Heart left ventricle (tissue), 13 donors: ENCODE measurements around the gene ACOD1.

ENCODE experiments used
- POLR2A ChIP-seq, 2 donors: fragments of 450-650 bp; IDR thresholded peaks; one replicate each; pipeline ENCODE4 v1.6.1; 2017; ENCODE audit warnings: antibody characterized with exemption in 2 of 2, mild to moderate bottlenecking in 2 of 2, moderate library complexity in 2 of 2
- TF ChIP-seq, protein P1 (sequence below), 12 donors: fragments of 200-600 bp; sonication (generic) in 4 of 12; IDR thresholded peaks; one replicate each; pipeline versions ENCODE4 v1.5.0 to v1.8.0; 2018 to 2022; ENCODE audit warnings: antibody characterized with exemption in 12 of 12, mild to moderate bottlenecking in 5 of 12
- donor health status: ischemic (EF 13 %, LVEDD 7.1; RV severe dilation, severe dysfunction).
- donor health status: DM: no; HTN: yes; CAD: no.
- donor health status: DM: no; HTN: no; CAD: no.
- donor health status: ischemic (EF 25% LVEDD 6.9; RV normal size, moderate dysfunction).
- donor health status: ischemic (EF 25% LVEDD 5.7; RV mildly dilated, moderate dysfunction).
- donor health status: ischemic (EF 35%, LVEDD 5.7; RV mildly dilated, moderate dysfunction).
- donor health status: nonischemic (EF 11% LVEDD 7.7; RV severe dilation, severe dysfunction).
- donor health status: DM: yes; HTN: yes; CAD: no.
- donor health status: PGD.
- donor health status: ischemic (EF 29% LVEDD 5.4; RV normal size, mild dysfunction).
- donor health status: nonischemic (EF 23%, LVEDD 6.1; RV moderate dilation, normal function).

DNA sequence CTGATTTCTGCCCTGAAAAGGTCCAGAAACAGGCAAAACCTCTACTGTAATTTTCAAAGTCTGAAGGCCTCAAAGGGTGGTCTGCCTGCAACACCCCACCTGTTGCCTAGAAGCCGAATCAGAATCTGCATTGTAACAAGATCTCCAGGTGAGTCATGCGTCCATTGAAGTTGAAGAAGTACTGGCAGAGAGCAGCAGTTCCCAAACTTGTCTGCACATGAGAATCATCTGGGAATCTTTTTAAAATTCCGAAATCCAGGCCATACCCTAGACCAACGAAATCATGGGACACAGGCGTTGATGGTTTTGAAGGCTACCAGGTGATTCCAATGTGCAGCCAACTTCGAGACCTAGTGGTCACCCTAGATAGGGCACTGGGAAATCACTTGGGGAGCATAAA lies 27.6 kb downstream of the ACOD1 start:
- TF ChIP-seq POLR2A (IDR thresholded peaks at IDR 0.05), result no peak
- TF ChIP-seq, protein P1, sequence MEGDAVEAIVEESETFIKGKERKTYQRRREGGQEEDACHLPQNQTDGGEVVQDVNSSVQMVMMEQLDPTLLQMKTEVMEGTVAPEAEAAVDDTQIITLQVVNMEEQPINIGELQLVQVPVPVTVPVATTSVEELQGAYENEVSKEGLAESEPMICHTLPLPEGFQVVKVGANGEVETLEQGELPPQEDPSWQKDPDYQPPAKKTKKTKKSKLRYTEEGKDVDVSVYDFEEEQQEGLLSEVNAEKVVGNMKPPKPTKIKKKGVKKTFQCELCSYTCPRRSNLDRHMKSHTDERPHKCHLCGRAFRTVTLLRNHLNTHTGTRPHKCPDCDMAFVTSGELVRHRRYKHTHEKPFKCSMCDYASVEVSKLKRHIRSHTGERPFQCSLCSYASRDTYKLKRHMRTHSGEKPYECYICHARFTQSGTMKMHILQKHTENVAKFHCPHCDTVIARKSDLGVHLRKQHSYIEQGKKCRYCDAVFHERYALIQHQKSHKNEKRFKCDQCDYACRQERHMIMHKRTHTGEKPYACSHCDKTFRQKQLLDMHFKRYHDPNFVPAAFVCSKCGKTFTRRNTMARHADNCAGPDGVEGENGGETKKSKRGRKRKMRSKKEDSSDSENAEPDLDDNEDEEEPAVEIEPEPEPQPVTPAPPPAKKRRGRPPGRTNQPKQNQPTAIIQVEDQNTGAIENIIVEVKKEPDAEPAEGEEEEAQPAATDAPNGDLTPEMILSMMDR (IDR thresholded peaks at IDR 0.05), result no peak
